22Rv1 (cell line): ENCODE data around the gene IGSF3.

Experiments used
- CTCF ChIP-seq: fragments of 450-650 bp; IDR thresholded peaks from 2 replicates; pipeline ENCODE4 v1.5.1; 2017; ENCODE audit warnings: mild to moderate bottlenecking
- ZFX ChIP-seq: fragments of 450-650 bp; IDR thresholded peaks from 2 replicates; pipeline ENCODE4 v1.6.1; 2017; ENCODE audit warnings: antibody characterized with exemption, borderline replicate concordance

- TF ChIP-seq CTCF (no peak), ZFX (no peak)
These were observed 121.1 kb downstream of the IGSF3 start for GRCh38 chr1:116546354-116546977.
